ENCODE data around the gene HK2. TPM values are rescaled to one million over a fixed set of nuclear protein-coding genes. Genes with fewer than 3 reads are reported as not detected.
A peak's percentile ranks its signal among the peaks of the same experiment; 100 is the strongest.

HK2 gene
- total RNA-seq, 1 experiment from 2014 or later, result 43.8 TPM

- no TSS peak for BruUV-seq (replicated peaks)
- ATAC-seq (no peak; the same call in 1 of the 2 replicates), DNase-seq (no peak)
- Histone ChIP-seq H3K27me3 (ENCODE audit: low read length) (no peaks in the 10 kb centered on the region), H3K9me2 (replicated peaks; ENCODE audit: low read length) (no peaks in the 10 kb centered on the region), H3K79me2 (ENCODE audit: low read length) (peaks cover 92% of the 10 kb centered on the region), H2AFZ (ENCODE audit: low read length) (no peak overlapping the region), H4K20me1 (ENCODE audit: low read length) (no peaks in the 10 kb centered on the region), H3K4me2 (ENCODE audit: low read length) (peak overlapping the region; percentile 79), H3K4me1 (ENCODE audit: insufficient read depth, low read length) (peaks cover 88% of the 10 kb centered on the region), H3K36me3 (ENCODE audit: low read depth, low read length) (no peaks in the 10 kb centered on the region), H3K9me3 (ENCODE audit: low read length) (no peaks in the 10 kb centered on the region), H3F3A (ENCODE audit: low read length, unreplicated experiment) (peaks cover 26% of the 10 kb centered on the region), H3K9ac (ENCODE audit: low read length) (peak overlapping the region; percentile 73), H3K27ac (ENCODE audit: low read length) (peak overlapping the region; percentile 99), H3K4me3 (ENCODE audit: low read length) (peak overlapping the region; percentile 53)
- ChIA-PET CTCF (no interaction called here), POLR2A (ENCODE audit: unreplicated experiment) (interaction anchor here (0.6 kb wide), 1 partner anchor 49 kb away, joined by 5 read pairs; no protein-coding TSS in a partner anchor)
- TF ChIP-seq EZH2 (IDR thresholded peaks at IDR 0.05; ENCODE audit: low read length, unreplicated experiment) (no peak), EZH2phosphoT487 (IDR thresholded peaks at IDR 0.05; ENCODE audit: borderline replicate concordance, low read length) (no peak)
- TF ChIP-seq, protein P1, sequence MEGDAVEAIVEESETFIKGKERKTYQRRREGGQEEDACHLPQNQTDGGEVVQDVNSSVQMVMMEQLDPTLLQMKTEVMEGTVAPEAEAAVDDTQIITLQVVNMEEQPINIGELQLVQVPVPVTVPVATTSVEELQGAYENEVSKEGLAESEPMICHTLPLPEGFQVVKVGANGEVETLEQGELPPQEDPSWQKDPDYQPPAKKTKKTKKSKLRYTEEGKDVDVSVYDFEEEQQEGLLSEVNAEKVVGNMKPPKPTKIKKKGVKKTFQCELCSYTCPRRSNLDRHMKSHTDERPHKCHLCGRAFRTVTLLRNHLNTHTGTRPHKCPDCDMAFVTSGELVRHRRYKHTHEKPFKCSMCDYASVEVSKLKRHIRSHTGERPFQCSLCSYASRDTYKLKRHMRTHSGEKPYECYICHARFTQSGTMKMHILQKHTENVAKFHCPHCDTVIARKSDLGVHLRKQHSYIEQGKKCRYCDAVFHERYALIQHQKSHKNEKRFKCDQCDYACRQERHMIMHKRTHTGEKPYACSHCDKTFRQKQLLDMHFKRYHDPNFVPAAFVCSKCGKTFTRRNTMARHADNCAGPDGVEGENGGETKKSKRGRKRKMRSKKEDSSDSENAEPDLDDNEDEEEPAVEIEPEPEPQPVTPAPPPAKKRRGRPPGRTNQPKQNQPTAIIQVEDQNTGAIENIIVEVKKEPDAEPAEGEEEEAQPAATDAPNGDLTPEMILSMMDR (conservative IDR thresholded peaks at IDR 0.05; ENCODE audit: low read depth, low read length), result no peak
- intact Hi-C loops (cut with micrococcal nuclease), result no loop called here
Measured at GRCh38 chr2:74844752-74845151, 10.8 kb downstream of the HK2 start.

DNA sequence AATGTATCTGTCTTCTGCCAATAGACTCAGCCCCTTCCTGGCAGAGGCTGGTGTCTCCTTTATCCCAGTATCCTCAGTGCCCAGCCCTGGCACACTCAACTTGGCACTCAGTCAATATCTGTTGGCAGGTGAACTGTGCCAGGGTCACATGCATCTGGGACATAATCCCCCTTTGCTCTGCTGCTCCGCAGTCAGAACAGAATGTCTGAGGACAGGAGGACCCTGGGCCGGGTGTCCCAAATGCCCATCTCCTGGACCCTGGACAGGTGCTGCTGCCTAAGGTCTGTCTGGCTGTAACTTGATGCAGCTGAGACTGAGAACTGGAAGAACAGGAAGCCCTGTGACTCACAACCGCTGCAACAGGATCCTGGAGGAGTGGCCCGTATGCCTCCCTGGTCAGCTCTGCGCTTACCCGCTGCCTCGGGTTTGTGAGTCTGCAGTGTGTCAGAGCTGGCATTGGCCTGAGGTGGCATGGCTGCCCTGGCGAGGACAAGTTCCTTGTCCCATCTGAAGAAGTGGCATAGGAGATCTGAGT, 11.4 kb downstream of the HK2 start:
- peak overlapping the region; percentile 99 for H3K27ac ChIP-seq (ENCODE audit: low read length)
- H3K4me1 ChIP-seq (ENCODE audit: insufficient read depth, low read length), result peaks cover 93% of the 10 kb centered on the region
- ChIA-PET CTCF (no interaction called here), POLR2A (ENCODE audit: unreplicated experiment) (interaction anchor here (0.6 kb wide), 2 partner anchors 28 to 48 kb away, joined by 3 to 5 read pairs; no protein-coding TSS in a partner anchor)
- H3K4me3 ChIP-seq (ENCODE audit: low read length), result peak overlapping the region; percentile 53
- H3K9me3 ChIP-seq (ENCODE audit: low read length), result no peaks in the 10 kb centered on the region
- peak; percentile 98 for DNase-seq
- H3K79me2 ChIP-seq (ENCODE audit: low read length), result peaks cover 92% of the 10 kb centered on the region
- intact Hi-C loops (cut with micrococcal nuclease), result no loop called here
- TF ChIP-seq EZH2phosphoT487 (IDR thresholded peaks at IDR 0.05; ENCODE audit: borderline replicate concordance, low read length) (no peak), EZH2 (IDR thresholded peaks at IDR 0.05; ENCODE audit: low read length, unreplicated experiment) (no peak)
- TF ChIP-seq, protein P1 (conservative IDR thresholded peaks at IDR 0.05; ENCODE audit: low read depth, low read length), result no peak
- peak overlapping the region; percentile 79 for H3K4me2 ChIP-seq (ENCODE audit: low read length)
- no peaks in the 10 kb centered on the region for H3K27me3 ChIP-seq (ENCODE audit: low read length)
- peak; percentile 90 for ATAC-seq
- H3K9ac ChIP-seq (ENCODE audit: low read length), result peak overlapping the region; percentile 82
- no peaks in the 10 kb centered on the region for H4K20me1 ChIP-seq (ENCODE audit: low read length)
- H3K36me3 ChIP-seq (ENCODE audit: low read depth, low read length), result no peaks in the 10 kb centered on the region
- no peaks in the 10 kb centered on the region for H3K9me2 ChIP-seq (replicated peaks; ENCODE audit: low read length)
- H3F3A ChIP-seq (ENCODE audit: low read length, unreplicated experiment), result peaks cover 26% of the 10 kb centered on the region
- no TSS peak for BruUV-seq (replicated peaks)
- no peak overlapping the region for H2AFZ ChIP-seq (ENCODE audit: low read length)

DNA sequence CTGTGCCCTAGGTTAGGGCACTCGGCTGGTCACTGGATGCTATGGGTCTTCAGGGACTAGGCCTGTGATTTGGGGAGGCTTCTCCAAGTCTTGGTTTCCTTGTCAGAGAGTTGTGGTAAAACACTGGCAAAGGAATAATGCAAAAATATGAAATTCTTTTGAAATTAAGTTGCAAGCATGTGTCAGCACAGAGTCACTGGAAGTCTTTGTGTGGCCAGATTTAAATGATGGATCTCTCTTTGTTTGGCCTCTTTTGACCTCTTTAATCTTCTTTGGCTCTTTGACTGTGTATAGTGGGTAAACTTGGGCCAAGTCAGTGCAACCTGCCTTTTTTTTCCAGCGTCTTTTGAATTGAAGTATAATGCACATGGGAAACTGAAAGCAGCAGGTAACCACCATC, 12.1 kb downstream of the HK2 start:
- H2AFZ ChIP-seq (ENCODE audit: low read length), result no peak overlapping the region
- ChIA-PET CTCF (no interaction called here), POLR2A (ENCODE audit: unreplicated experiment) (interaction anchor here (0.6 kb wide), 1 partner anchor 27 kb away, joined by 3 read pairs; no protein-coding TSS in a partner anchor)
- peak overlapping the region; percentile 43 for H3K4me3 ChIP-seq (ENCODE audit: low read length)
- peak overlapping the region; percentile 79 for H3K4me2 ChIP-seq (ENCODE audit: low read length)
- DNase-seq (peak; percentile 70), ATAC-seq (no peak; the same call in 1 of the 2 replicates)
- no peaks in the 10 kb centered on the region for H3K9me3 ChIP-seq (ENCODE audit: low read length)
- H4K20me1 ChIP-seq (ENCODE audit: low read length), result no peaks in the 10 kb centered on the region
- H3K36me3 ChIP-seq (ENCODE audit: low read depth, low read length), result no peaks in the 10 kb centered on the region
- H3K9me2 ChIP-seq (replicated peaks; ENCODE audit: low read length), result no peaks in the 10 kb centered on the region
- intact Hi-C loops (cut with micrococcal nuclease), result loop anchor here (1.0 kb wide), 1 partner anchor 10 kb away; no protein-coding TSS in a partner anchor
- H3K27me3 ChIP-seq (ENCODE audit: low read length), result no peaks in the 10 kb centered on the region
- TSS peak; percentile 31 for BruUV-seq (replicated peaks)
- H3K4me1 ChIP-seq (ENCODE audit: insufficient read depth, low read length), result peaks cover 98% of the 10 kb centered on the region
- TF ChIP-seq EZH2 (IDR thresholded peaks at IDR 0.05; ENCODE audit: low read length, unreplicated experiment) (no peak), EZH2phosphoT487 (IDR thresholded peaks at IDR 0.05; ENCODE audit: borderline replicate concordance, low read length) (no peak)
- TF ChIP-seq, protein P1 (conservative IDR thresholded peaks at IDR 0.05; ENCODE audit: low read depth, low read length), result no peak
- H3K27ac ChIP-seq (ENCODE audit: low read length), result peak overlapping the region; percentile 99
- peaks cover 26% of the 10 kb centered on the region for H3F3A ChIP-seq (ENCODE audit: low read length, unreplicated experiment)
- H3K79me2 ChIP-seq (ENCODE audit: low read length), result peaks cover 92% of the 10 kb centered on the region
- peak overlapping the region; percentile 82 for H3K9ac ChIP-seq (ENCODE audit: low read length)
